ENCODE results near the gene NCLN. TPM values are rescaled to one million over a fixed set of nuclear protein-coding genes. Genes with fewer than 3 reads are reported as not detected.

NCLN gene
- total RNA-seq = 10 to 100 TPM; 32.8 to 48.9 TPM
- long read RNA-seq, full-length matches to known transcripts = 21 of 62 reads
- long read RNA-seq, partial matches to known transcripts = 3 of 62 reads
- long read RNA-seq, other reads (novel, unspliced or antisense) = 38 of 62 reads

- DNase-seq = peak; percentile 95
- intact Hi-C loops (cut with DNase I) = no loop called here
- peak; percentile 96 to 97 for ATAC-seq
These were observed at the start of gene NCLN for GRCh38 chr19:3185461-3186159. Gene NCLN, plus strand, starts transcription at chr19:3185930. Its CDS starts 101 bp downstream, at chr19:3186031.

- ATAC-seq = peak in 1 of 2 donors; percentile 44
- DNase-seq = no peak
- intact Hi-C loops (cut with DNase I) = no loop called here
These were observed 49.6 kb upstream of the NCLN start, which contains the start of gene GNA15 for GRCh38 chr19:3135961-3136683. Gene GNA15, plus strand, starts transcription at chr19:3136033. Its CDS starts 418 bp downstream, at chr19:3136451.

- intact Hi-C loops (cut with DNase I) = no loop called here
- no peak for DNase-seq
- no peak for ATAC-seq
These were observed 49.1 kb upstream of the NCLN start for GRCh38 chr19:3136684-3137055.

- intact Hi-C loops (cut with DNase I) = no loop called here
- DNase-seq (peak; percentile 47), ATAC-seq (peak; percentile 5 to 27)
These were observed 48.6 kb upstream of the NCLN start for GRCh38 chr19:3137119-3137518.

GRCh38 chr19:3138268-3138667 lies 47.5 kb upstream of the NCLN start:
- intact Hi-C loops (cut with DNase I) = no loop called here

GRCh38 chr19:3140667-3141038 lies 45.1 kb upstream of the NCLN start:
- ATAC-seq (no peak), DNase-seq (no peak)
- intact Hi-C loops (cut with DNase I) = no loop called here

More at GRCh38 chr19:3138268-3138667, 47.5 kb upstream of the NCLN start:
- no peak for DNase-seq
- no peak for ATAC-seq

GRCh38 chr19:3142292-3142670 lies 43.4 kb upstream of the NCLN start:
- ATAC-seq (peak; percentile 24 to 63), DNase-seq (no peak)
- intact Hi-C loops (cut with DNase I) = no loop called here

GRCh38 chr19:3142781-3143337 lies 42.9 kb upstream of the NCLN start:
- ATAC-seq = no peak
- intact Hi-C loops (cut with DNase I) = no loop called here
- no peak for DNase-seq

GRCh38 chr19:3145909-3146676 lies 39.6 kb upstream of the NCLN start:
- no peak for DNase-seq
- ATAC-seq = peak in 1 of 2 donors; percentile 35
- intact Hi-C loops (cut with DNase I) = no loop called here

- DNase-seq (no peak), ATAC-seq (peak in 1 of 2 donors; percentile 21)
- intact Hi-C loops (cut with DNase I) = no loop called here
These were observed 39.0 kb upstream of the NCLN start for GRCh38 chr19:3146677-3147100.

- DNase-seq (no peak), ATAC-seq (no peak)
- intact Hi-C loops (cut with DNase I) = no loop called here
These were observed 37.2 kb upstream of the NCLN start for GRCh38 chr19:3148503-3148902.

- intact Hi-C loops (cut with DNase I) = no loop called here
- ATAC-seq (no peak), DNase-seq (no peak)
These were observed 36.6 kb upstream of the NCLN start for GRCh38 chr19:3149089-3149488.

- no peak for ATAC-seq
- no peak for DNase-seq
- intact Hi-C loops (cut with DNase I) = no loop called here
These were observed 35.9 kb upstream of the NCLN start for GRCh38 chr19:3149526-3150505.

GRCh38 chr19:3150739-3151329 lies 34.9 kb upstream of the NCLN start:
- intact Hi-C loops (cut with DNase I) = no loop called here
- no peak for DNase-seq
- no peak for ATAC-seq

GRCh38 chr19:3151563-3152418 lies 33.9 kb upstream of the NCLN start:
- intact Hi-C loops (cut with DNase I) = no loop called here
- DNase-seq (no peak), ATAC-seq (no peak)

- DNase-seq (no peak), ATAC-seq (no peak)
- intact Hi-C loops (cut with DNase I) = no loop called here
These were observed 33.3 kb upstream of the NCLN start for GRCh38 chr19:3152419-3152780.

Measured in left cardiac atrium (tissue), 4 donors.